Endothelial cell of umbilical vein (primary cell): ENCODE measurements around the gene CCDC86. TPM values are rescaled to one million over a fixed set of nuclear protein-coding genes. Genes with fewer than 3 reads are reported as not detected.

Experiments
- BruUV-seq: library from RNA; stranded (reverse); fragments of 400-500 nt; replicated peaks from 2 replicates; lab custom pipeline; 2021; lab: Mats Ljungman, UMichigan
- CTCF ChIA-PET: fragments of 300-600, 350-600 bp; sonication (Branson Sonifier 250); formaldehyde crosslinking; loops from one replicate; lab custom pipeline; 2021; ENCODE audit warnings: antibody characterized with exemption, inconsistent platforms; lab: Charles Lee
- POLR2A ChIA-PET: fragments of 300-600, 350-600 bp; sonication (Branson Sonifier 250); formaldehyde crosslinking; loops from one replicate; lab custom pipeline; 2021; ENCODE audit warnings: antibody characterized with exemption, inconsistent platforms; lab: Charles Lee
- DNase-seq: peaks from one replicate; pipeline ENCODE4 v3.0.0-alpha.2; 2011; ENCODE audit warnings: low read depth, low spot score
- FAIRE-seq: peaks from 2 replicates; lab custom pipeline; 2011; peaks lifted over from hg19 to GRCh38; lab: Jason Lieb, UNC
- H2AFZ ChIP-seq: 2 replicates; pipeline ENCODE4 v1.6.0; 2012; ENCODE audit warnings: low read depth, low read length, control low read depth, inconsistent platforms
- H3K27ac ChIP-seq: 2 replicates; pipeline ENCODE4 v1.5.1; 2011; ENCODE audit warnings: low read depth, mild to moderate bottlenecking, control low read depth, low read length, moderate library complexity; ENCODE audit not compliant: insufficient read depth
- H3K27me3 ChIP-seq, 2 experiments: 2 replicates each; pipeline versions ENCODE4 v1.6.0 to v1.6.1; 2011; ENCODE audit warnings: low read length in 2 of 2, mixed read lengths in 1 of 2; ENCODE audit not compliant: control insufficient read depth in 2 of 2, insufficient read depth in 2 of 2
- H3K36me3 ChIP-seq, 2 experiments: 2 replicates in 1 of 2; 3 replicates in 1 of 2; pipeline ENCODE4 v1.5.1; 2011; ENCODE audit warnings: low read length in 2 of 2, mild to moderate bottlenecking in 1 of 2, moderate library complexity in 1 of 2; ENCODE audit not compliant: control insufficient read depth in 2 of 2, insufficient read depth in 2 of 2; ENCODE audit errors: extremely low read depth in 1 of 2
- H3K4me1 ChIP-seq: 3 replicates; pipeline ENCODE4 v1.5.1; 2011; ENCODE audit warnings: mild to moderate bottlenecking, low read length; ENCODE audit not compliant: control insufficient read depth, insufficient read depth; ENCODE audit errors: extremely low read depth
- H3K4me2 ChIP-seq: 2 replicates; pipeline ENCODE4 v1.6.1; 2011; ENCODE audit warnings: low read length, control low read depth, mixed read lengths; ENCODE audit not compliant: insufficient read depth
- H3K4me3 ChIP-seq, 3 experiments: fragments of 200-600 bp in 1 of 3; sonication (generic), shearing (Covaris generic) in 1 of 3; replicated peaks in 1 of 3; 2 replicates each; pipeline ENCODE4 v1.5.1; 2011 to 2016; ENCODE audit warnings: control low read depth in 3 of 3, low read length in 3 of 3, mild to moderate bottlenecking in 2 of 3, inconsistent platforms in 1 of 3, low read depth in 1 of 3, moderate library complexity in 1 of 3; ENCODE audit not compliant: insufficient read depth in 1 of 3
- H3K79me2 ChIP-seq: 2 replicates; pipeline ENCODE4 v1.6.0; 2012; ENCODE audit warnings: low read length, inconsistent platforms; ENCODE audit not compliant: control insufficient read depth, insufficient read depth
- H3K9ac ChIP-seq: replicated peaks from 2 replicates; pipeline ENCODE3; 2011; ENCODE audit warnings: low read length, control low read depth; ENCODE audit not compliant: insufficient read depth; ENCODE audit errors: extremely low read depth
- H3K9me1 ChIP-seq: replicated peaks from 3 replicates; pipeline ENCODE4 v1.6.0; 2011; ENCODE audit warnings: mild to moderate bottlenecking, low read length; ENCODE audit not compliant: control insufficient read depth, insufficient read depth; ENCODE audit errors: extremely low read depth
- H3K9me3 ChIP-seq: replicated peaks from 2 replicates; pipeline ENCODE4 v1.5.1; 2012; ENCODE audit warnings: low read length, inconsistent platforms; ENCODE audit not compliant: control insufficient read depth, insufficient read depth
- H4K20me1 ChIP-seq: replicated peaks from 2 replicates; pipeline ENCODE3; 2011; ENCODE audit warnings: mild to moderate bottlenecking, low read length; ENCODE audit not compliant: control insufficient read depth, insufficient read depth; ENCODE audit errors: extremely low read depth
- EZH2 ChIP-seq: IDR thresholded peaks from 2 replicates; pipeline ENCODE4 v1.6.1; 2012; ENCODE audit warnings: borderline replicate concordance, low read depth, mild to moderate bottlenecking, moderate library complexity, low read length, inconsistent platforms; ENCODE audit not compliant: severe bottlenecking
- FOS ChIP-seq: IDR thresholded peaks from 2 replicates; pipeline ENCODE4 v1.6.1; 2011; ENCODE audit warnings: mild to moderate bottlenecking, low read length, moderate library complexity, borderline replicate concordance; ENCODE audit not compliant: insufficient read depth
- GATA2 ChIP-seq: IDR thresholded peaks from 2 replicates; pipeline ENCODE4 v1.7.0; 2011; ENCODE audit warnings: low read depth, mild to moderate bottlenecking, moderate library complexity, mixed read lengths, low read length; ENCODE audit not compliant: insufficient read length, insufficient read depth
- JUN ChIP-seq: IDR thresholded peaks from 2 replicates; pipeline ENCODE4 v1.6.1; 2011; ENCODE audit warnings: borderline replicate concordance, low read depth; ENCODE audit not compliant: insufficient read length, insufficient read depth
- MYC ChIP-seq: IDR thresholded peaks from one replicate; pipeline ENCODE4 v1.6.1; 2011; ENCODE audit warnings: mild to moderate bottlenecking, low read depth, low read length
- POLR2A ChIP-seq: IDR thresholded peaks from 2 replicates; pipeline ENCODE4 v1.6.1; 2012; ENCODE audit warnings: low read depth, mild to moderate bottlenecking, control low read depth, low read length
- POLR2AphosphoS5 ChIP-seq: IDR thresholded peaks from 2 replicates; pipeline ENCODE4 v1.6.1; 2012; ENCODE audit warnings: low read depth, mild to moderate bottlenecking, control low read depth, low read length, moderate library complexity; ENCODE audit not compliant: insufficient read depth
- dilution Hi-C: fragments of 300-500 bp; cut with MboI; formaldehyde crosslinking; loops from one replicate; pipeline ENCODE4 v1.15.0; 2019; ENCODE audit warnings: low sequenced_read_pairs; ENCODE audit not compliant: extremely low pct_ligation_motif_present
- intact Hi-C: fragments of 100-400 bp; cut with micrococcal nuclease; formaldehyde crosslinking; loops from one replicate; pipeline ENCODE4 v1.10.0; 2022
- polyA plus RNA-seq, 4 experiments: library from polyadenylated mRNA; depleted of rRNA in 3 of 4; stranded (reverse) in 3 of 4; unstranded in 1 of 4; fragments of >200 nt; gene quantifications; 2 replicates each; pipeline versions ENCODE4 v1.2.1 to v1.2.3, GENCODE V29; 2011 to 2012; ENCODE audit warnings: missing spikeins in 1 of 4
- total RNA-seq: library from RNA; stranded (reverse); gene quantifications from 2 replicates; pipeline ENCODE4 v1.2.3, GENCODE V29; 2021
- TF ChIP-seq, protein P1 (sequence below): IDR thresholded peaks from 2 replicates; pipeline ENCODE4 v1.6.1; 2011; ENCODE audit not compliant: insufficient read depth, insufficient read length
- TF ChIP-seq, protein P2 (sequence below), 2 donors: IDR thresholded peaks; 1 replicate in 1 of 2; 2 replicates in 1 of 2; pipeline ENCODE4 v1.5.1; 2011; ENCODE audit warnings: low read length in 2 of 2, mild to moderate bottlenecking in 2 of 2, moderate library complexity in 2 of 2, control low read depth in 1 of 2, inconsistent platforms in 1 of 2, low read depth in 1 of 2; ENCODE audit not compliant: insufficient read depth in 1 of 2; ENCODE audit errors: extremely low read depth in 1 of 2

CCDC86 gene
- total and polyA plus RNA-seq, 2 donors (not counting 3 experiments of a cell fraction or from before 2014, with no cell fraction given) = 29.8 to 60.8 TPM

DNA sequence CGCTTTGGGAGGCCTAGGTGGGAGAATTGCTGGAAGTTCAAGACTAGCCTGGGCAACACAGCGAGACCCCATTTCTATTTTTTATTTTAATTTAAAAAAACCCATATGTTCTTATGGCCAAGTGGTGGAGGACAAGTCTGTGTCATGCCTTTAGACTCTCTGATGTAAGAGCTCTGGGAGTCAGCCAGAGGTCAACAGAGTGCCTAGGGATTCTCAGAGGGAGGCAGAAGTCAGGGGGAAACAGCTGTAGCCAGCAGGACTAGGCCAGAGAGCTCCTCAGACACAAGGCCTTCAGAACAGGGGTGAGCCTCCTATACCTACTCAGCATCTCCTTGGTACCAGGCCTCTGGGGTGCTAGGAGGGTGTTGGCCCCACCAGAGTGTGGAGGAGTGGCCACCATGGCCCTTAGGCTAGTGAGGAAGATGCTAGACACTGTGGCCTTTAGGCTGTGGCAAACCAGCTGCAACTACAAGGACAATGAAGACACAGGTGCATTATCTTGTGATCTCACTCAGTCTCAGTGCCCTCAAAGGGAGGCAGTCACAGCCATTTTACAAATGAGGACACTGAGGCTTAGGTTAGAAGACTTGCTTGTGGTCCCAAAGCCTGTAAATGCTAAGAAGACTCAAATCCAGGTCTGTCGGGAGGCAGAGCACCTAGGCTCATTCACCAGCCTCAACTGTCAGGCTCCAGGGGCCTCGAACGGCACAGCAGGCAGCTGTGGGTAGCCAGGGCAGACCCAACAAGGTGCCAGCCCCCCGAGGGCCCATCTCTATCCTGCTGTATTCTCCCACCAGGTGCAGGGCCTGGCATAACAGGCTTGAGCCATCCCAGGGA, 30.4 kb downstream of the CCDC86 start:
- no peaks in the 10 kb centered on the region for H3K4me1 ChIP-seq
- no TSS peak for BruUV-seq
- no peaks in the 10 kb centered on the region for H3K9me1 ChIP-seq
- no peak overlapping the region for H3K4me2 ChIP-seq
- no peaks in the 10 kb centered on the region for H4K20me1 ChIP-seq
- no peak for DNase-seq
- CTCF ChIA-PET = interaction anchor here (0.8 to 3.3 kb wide), 7 partner anchors 11 to 97 kb away, joined by 3 to 12 read pairs (median 8); no protein-coding TSS in a partner anchor
- dilution Hi-C loops = no loop called here
- no peak overlapping the region for H2AFZ ChIP-seq
- POLR2A ChIA-PET = no interaction called here
- H3K4me3 ChIP-seq = no peak overlapping the region
- no peak overlapping the region for H3K9ac ChIP-seq
- no peaks in the 10 kb centered on the region for H3K27me3 ChIP-seq
- H3K9me3 ChIP-seq = no peaks in the 10 kb centered on the region
- H3K36me3 ChIP-seq = no peaks in the 10 kb centered on the region
- H3K27ac ChIP-seq = no peak overlapping the region
- FAIRE-seq = no peak
- no peak for TF ChIP-seq FOS
- TF ChIP-seq, protein P1, sequence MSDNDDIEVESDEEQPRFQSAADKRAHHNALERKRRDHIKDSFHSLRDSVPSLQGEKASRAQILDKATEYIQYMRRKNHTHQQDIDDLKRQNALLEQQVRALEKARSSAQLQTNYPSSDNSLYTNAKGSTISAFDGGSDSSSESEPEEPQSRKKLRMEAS = no peak
- no peak for TF ChIP-seq GATA2
- no peak for TF ChIP-seq POLR2AphosphoS5
- no peak for TF ChIP-seq POLR2A
- intact Hi-C loops = no loop called here
- H3K79me2 ChIP-seq = no peaks in the 10 kb centered on the region

DNA sequence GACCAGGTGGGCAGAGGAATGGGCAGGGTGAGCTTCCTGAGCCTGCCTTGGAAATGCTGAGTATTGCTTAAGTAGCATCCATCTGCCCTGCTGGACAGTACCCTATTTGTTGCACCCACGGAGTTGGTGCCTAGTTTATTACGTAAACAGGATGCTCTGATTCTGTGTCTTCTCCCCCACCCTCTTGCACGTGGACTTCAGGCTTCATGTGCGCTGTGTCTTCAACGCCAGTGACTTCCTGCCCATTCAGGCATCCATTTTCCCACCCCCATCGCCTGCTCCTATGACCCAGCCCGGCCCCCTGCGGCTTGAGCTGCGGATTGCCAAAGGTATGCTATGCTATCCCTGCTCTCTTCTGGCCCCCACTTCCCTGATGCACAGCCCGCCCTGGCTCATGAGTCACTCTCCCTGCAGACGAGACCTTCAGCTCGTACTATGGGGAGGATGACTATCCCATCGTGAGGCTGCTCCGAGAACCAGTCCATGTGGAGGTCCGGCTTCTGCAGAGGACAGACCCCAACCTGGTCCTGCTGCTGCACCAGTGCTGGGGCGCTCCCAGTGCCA, 31.1 kb downstream of the CCDC86 start:
- no peak for DNase-seq
- CTCF ChIA-PET = interaction anchor here (0.8 to 3.3 kb wide), 5 partner anchors 14 to 98 kb away, joined by 3 to 10 read pairs (median 8); no protein-coding TSS in a partner anchor
- no peak overlapping the region for H2AFZ ChIP-seq
- no peak overlapping the region for H3K27ac ChIP-seq
- intact Hi-C loops (no loop called here), dilution Hi-C loops (no loop called here)
- H3K36me3 ChIP-seq = no peaks in the 10 kb centered on the region
- TF ChIP-seq POLR2AphosphoS5 = no peak
- TF ChIP-seq, protein P2, sequence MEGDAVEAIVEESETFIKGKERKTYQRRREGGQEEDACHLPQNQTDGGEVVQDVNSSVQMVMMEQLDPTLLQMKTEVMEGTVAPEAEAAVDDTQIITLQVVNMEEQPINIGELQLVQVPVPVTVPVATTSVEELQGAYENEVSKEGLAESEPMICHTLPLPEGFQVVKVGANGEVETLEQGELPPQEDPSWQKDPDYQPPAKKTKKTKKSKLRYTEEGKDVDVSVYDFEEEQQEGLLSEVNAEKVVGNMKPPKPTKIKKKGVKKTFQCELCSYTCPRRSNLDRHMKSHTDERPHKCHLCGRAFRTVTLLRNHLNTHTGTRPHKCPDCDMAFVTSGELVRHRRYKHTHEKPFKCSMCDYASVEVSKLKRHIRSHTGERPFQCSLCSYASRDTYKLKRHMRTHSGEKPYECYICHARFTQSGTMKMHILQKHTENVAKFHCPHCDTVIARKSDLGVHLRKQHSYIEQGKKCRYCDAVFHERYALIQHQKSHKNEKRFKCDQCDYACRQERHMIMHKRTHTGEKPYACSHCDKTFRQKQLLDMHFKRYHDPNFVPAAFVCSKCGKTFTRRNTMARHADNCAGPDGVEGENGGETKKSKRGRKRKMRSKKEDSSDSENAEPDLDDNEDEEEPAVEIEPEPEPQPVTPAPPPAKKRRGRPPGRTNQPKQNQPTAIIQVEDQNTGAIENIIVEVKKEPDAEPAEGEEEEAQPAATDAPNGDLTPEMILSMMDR (IDR thresholded peaks at IDR 0.05; ENCODE audit: extremely low read depth in 1 of 2, insufficient read depth in 1 of 2, low read depth in 1 of 2, low read length in 2 of 2) = no peak
- TF ChIP-seq, protein P1 = no peak
- no peak for TF ChIP-seq FOS
- TF ChIP-seq GATA2 = no peak
- no peak for TF ChIP-seq JUN
- TF ChIP-seq POLR2A = no peak
- no peak for TF ChIP-seq EZH2
- no peak for TF ChIP-seq MYC
- no peaks in the 10 kb centered on the region for H3K9me1 ChIP-seq
- no peaks in the 10 kb centered on the region for H3K9me3 ChIP-seq
- no peak overlapping the region for H3K9ac ChIP-seq
- no peak for FAIRE-seq
- POLR2A ChIA-PET = no interaction called here
- no peak overlapping the region for H3K4me2 ChIP-seq
- BruUV-seq = no TSS peak
- no peaks in the 10 kb centered on the region for H4K20me1 ChIP-seq
- H3K79me2 ChIP-seq = no peaks in the 10 kb centered on the region
- no peaks in the 10 kb centered on the region for H3K27me3 ChIP-seq
- no peak overlapping the region for H3K4me3 ChIP-seq
- no peaks in the 10 kb centered on the region for H3K4me1 ChIP-seq
